HT1080 (cell line): ENCODE data around the gene PTMS. TPM values are rescaled to one million over a fixed set of nuclear protein-coding genes. Genes with fewer than 3 reads are reported as not detected.
A peak's percentile ranks its signal among the peaks of the same experiment; 100 is the strongest.

Experiments used
- DNase-seq: peaks from one replicate; pipeline ENCODE4 v3.0.0-alpha.2; 2015; ENCODE audit warnings: low read depth
- total RNA-seq: library from RNA; depleted of rRNA; stranded (reverse); fragments of >200 nt; shearing (Covaris generic); gene quantifications from 2 replicates; pipeline ENCODE4 v1.2.3, GENCODE V29; 2014

PTMS gene
- total RNA-seq, 1 experiment from 2014 or later, result 148 TPM

DNA sequence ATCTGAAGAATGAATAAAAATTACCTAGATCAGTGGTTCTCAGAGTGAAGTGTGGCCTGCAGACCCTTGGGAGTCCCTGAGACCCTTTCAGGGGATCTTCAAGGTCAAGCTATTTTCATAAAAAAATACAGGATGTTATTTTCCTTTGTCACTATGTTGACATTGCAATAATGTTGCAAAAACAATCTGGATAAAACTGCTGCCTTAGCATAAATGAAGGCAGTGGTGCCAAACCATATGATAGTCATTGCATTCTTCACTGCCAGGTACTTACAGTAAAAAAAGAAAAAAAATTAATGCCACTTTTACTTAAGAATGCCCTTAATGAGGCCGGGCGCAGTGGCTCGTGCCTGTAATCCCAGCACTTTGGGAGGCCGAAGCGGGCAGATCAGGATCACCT, 21.1 kb downstream of the PTMS start:
- DNase-seq, result no peak

DNA sequence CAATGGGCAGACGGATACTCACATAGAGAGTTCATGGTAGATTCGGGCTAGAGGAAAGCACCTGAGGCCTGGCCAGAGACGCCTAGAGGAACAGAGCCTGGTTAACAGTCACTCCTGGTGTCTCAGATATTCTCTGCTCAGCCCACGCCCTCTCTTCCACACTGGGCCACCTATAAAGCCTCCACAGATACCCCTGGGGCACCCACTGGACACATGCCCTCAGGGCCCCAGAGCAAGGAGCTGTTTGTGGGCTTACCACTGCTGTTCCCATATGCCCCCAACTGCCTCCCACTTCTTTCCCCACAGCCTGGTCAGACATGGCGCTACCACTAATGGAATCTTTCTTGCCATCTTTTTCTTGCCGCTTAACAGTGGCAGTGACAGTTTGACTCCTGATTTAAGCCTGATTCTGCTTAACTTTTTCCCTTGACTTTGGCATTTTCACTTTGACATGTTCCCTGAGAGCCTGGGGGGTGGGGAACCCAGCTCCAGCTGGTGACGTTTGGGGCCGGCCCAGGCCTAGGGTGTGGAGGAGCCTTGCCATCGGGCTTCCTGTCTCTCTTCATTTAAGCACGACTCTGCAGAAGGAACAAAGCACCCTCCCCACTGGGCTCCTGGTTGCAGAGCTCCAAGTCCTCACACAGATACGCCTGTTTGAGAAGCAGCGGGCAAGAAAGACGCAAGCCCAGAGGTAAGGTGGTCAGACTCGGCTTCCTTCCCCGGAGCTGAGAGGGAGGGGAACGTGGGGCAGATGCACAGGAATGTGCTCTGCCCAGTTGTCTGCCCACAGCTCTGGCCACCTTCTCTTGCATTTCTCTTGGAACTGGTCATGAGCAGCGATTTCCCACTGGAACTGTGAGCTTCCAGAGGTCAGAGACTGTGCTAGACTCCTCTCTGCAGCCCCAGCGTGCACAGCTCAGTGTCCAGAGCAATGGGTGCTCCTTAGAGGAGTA, 23.1 kb downstream of the PTMS start, which contains the start of gene CD4:
Gene CD4 (plus strand): TSS at position 557 of the 953 bp plus-strand sequence. CDS start 10,611 bp downstream, outside the sequence.
- no peak for DNase-seq

DNA sequence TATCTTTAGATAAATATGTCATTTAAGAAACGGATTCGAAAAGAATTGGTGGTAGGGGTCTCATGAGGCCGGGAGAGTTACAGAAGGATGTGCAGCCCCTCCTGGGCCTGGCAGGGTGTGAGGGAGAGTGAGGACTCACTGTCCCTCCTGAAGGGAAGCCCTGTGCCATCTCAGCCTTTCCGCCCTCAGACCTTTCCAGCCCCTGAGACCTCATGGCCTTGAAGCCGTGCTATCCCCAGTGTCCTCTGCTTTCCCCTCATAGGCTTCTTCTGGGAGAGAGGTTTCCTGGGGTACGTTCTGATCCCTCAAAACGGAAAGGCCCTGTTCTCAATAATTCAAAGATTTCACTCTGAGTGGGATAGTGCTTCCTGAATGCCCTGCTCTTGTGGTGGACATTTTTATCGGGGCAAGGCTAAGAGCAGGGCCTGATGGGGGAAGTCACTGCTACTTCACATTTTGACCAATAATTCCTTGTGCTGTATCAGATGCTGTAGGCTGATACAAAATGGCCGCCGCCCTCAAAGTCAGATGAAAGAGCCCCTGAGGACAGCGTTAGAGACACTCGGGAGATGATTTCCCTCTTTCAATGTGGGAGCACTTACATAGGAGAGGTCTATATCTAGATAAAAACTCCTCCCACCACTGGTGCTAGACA, 24.5 kb downstream of the PTMS start:
- no peak for DNase-seq

DNA sequence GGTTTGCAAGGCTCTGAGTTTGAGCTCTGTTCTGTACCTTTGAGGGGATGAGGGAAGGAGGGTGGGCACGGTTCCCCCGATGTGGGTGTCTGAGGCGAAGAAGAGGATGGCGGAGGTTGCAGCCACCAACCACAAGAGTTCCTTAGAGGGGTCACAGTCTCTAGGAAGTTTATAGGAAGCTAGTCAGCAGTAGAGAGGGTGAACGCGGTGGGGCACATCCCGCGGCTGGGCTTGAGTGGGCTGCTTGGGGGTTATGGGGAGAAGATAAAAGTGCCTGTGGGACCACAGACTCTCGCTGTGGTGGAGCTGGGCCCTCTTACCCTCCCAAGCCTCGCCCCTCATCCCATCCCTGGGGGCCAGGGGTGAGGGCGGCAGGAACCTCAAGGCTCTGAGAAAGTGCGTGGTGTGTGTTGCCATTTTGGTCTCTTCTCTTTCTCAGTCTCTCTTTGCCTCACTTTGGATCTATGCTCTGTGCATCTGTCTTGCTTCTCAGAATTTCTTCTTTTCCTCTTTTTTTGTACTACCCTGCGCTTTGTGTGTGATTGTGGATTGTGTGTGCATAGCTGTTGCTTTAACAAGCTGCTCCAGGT, 25.9 kb downstream of the PTMS start:
- DNase-seq, result no peak

DNA sequence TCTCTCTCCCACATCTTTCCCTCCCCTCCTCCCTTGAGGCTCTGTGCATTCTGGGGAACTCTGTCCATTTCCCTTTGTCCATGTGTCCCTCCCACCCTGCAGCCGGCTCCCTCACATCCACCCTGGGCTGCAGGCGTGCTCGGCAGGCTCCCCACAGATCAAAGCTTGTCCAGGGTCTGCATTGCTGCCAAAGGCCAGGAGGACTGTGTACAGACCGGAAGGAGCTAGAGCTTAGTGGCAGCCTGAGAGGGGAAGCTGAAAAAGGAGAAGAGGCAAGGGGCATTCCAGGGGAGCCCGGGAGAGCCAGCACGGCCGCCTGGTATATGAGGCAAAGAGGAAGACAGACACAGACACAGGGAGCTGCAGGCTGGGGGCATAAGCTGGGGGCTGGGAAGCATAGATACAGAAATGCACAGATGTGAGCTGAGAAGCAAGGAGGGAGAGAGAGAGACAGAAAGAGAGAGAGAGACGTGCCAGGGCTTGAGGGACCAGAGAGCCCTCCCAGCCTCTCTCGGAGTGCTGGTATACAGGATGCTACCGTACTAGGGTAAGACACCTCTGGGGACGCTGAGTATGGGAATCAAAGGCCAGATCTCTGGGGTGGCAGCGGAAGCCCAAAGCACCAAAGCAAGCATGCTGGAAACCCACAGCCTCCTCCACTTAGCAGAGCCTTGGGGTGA, 26.5 kb downstream of the PTMS start:
- no peak for DNase-seq

DNA sequence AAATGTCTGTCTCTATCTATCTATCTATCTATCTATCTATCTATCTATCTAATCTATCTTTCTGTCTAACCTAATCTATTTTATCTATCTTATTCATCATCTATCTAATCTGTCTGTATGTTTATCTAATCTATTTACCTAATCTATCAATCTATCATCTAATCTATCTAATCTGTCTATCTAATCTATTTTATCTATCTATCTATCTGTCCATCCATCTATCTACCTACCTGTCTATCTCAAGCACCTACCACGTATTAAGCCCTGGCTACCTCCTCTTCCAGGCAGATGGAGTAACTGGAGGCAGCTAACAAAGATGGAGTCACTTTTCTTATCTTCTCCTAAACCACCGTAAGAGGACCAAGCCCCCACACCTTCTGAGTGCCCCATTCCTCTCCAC, 28.9 kb downstream of the PTMS start:
- DNase-seq, result no peak

DNA sequence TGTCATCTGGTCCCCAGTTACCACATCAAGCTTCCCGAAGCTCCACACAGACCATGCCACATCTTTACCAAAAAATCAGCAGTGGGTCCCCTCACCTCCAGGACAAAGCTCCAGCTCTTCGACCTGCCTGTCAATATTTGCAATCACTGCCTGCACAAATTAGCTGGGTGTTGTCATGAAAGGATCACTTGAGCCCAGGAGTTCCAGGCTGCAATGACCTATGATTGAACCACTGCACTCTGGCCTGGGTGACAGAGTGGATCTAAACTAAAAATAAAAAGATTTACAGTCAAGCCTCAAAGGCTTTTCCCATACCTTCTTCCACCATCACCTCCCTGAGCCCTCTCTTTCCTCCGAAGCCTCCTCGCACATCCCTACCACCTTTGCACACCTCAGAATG, 30.4 kb downstream of the PTMS start:
- no peak for DNase-seq

DNA sequence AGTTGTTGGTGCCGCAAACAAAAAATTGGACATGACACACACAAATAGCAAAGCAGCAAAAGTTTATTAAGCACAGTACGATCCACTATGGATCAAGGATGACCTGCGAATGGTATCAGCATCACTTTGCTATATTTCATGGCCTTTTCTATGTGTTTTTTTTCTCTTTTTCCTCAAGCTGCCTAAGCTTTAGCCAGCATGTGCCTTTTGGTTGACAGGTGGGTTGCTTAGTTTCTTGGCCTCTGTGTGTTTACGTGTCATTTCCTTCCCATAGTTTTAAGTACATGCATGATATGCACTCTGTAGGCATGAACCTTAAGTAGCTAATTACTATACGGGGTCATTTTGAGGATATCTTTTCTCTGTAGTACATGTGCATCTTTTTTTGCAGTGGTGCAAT, 33.0 kb downstream of the PTMS start:
- no peak for DNase-seq

DNA sequence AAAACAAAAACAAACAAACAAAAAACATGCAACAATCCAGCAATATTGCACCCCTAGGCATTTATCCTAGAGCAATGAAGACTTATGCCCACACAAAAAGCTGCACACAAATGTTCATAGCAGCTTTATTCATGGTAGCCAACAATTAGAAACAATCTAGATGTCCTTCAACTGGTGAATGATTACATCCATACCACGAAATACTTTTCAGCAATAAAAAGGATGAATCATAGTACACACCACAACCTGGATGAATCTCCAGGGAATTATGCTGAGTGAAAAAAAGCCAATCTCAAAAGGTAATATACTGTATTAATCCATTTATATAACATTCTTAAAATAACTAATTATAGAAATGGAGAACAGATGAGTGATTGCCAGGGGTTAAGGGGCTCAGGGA, 41.0 kb downstream of the PTMS start:
- peak; percentile 27 for DNase-seq

DNA sequence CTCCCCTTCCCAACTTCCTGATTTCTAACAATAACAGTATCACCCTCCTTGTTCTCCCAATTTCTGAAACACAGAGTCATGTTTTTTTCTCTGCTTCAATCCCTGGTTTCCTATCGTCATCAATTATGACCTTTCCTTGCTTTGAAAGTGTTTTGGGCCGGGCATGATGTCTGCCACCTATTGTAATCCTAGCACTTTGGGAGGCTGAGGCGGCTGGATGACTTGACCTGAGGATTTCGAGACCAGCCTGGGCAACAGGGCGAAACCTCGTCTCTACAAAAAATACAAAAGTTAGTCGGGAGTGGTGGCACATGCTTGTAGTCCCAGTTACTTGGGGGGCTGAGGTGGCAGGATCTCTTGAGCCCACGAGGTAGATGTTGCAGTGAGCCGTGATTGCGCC, 42.9 kb downstream of the PTMS start:
- no peak for DNase-seq

DNA sequence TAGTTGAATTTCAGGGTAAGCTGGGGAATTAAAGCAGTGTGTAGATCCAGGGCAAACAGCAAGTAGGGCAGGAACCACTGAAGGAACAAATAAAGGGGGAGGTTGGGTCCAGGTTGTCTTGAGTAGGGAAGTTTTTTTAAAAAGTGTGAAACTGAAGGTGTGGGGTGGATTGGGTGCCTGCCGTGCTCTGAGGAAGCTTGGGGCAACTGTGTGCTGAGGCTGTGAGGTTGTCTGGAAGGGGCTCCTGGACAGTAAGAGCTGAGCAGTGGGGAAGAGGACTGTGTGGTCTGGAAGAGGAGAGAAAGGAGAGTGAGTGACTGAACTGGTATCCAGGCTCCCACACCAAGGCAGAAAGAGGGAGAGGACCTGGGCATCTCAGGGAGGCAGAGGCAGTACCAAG, 44.6 kb downstream of the PTMS start:
- DNase-seq, result no peak

DNA sequence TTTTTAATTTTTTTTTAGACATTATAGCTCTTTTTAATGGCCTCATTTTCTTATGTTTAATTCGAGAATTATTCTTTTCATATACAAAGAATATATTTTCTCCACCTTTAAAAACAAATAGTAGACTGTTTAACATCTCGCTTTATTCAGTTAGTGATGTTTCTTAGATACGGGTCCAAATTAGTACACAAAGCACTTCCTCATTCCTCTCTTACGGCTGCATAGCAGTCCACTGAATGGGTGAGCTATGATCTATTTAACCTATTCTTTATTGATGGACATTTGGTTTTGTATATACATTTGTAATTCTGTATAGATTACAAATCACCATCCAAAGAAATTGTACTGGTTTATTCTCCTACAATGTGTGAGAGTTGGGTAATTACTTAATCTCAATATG, 47.2 kb downstream of the PTMS start:
- no peak for DNase-seq

DNA sequence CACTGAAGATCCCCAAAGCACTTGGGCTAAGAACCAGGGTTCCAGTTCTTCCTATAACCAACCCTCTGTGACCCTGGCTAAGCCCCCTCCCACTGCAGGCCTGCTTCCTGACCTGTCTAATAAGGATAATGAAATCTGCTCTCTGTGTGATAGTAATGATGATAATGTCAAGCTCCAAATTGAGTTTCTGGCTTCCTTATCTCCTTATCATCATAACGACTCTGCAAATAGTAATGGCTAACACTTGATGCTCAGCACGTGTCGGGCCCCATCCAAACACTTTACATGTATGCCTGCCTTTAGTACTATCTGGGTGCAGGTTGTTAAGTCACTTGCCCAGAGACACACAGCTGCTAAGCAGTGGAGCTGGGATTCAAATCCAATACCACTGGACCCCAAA, 50.4 kb downstream of the PTMS start:
- no peak for DNase-seq

DNA sequence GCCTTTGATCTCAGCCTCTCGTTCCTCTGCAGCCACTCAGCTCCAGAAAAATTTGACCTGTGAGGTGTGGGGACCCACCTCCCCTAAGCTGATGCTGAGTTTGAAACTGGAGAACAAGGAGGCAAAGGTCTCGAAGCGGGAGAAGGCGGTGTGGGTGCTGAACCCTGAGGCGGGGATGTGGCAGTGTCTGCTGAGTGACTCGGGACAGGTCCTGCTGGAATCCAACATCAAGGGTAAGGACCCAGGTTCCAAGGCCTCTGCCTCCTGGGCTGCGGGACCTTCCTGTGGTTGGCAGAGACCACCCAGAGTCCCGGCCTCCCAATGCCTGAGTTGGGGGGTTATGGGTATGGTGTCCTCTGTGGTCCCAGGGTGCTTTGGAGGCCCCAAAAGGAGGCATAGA, 50.9 kb downstream of the PTMS start:
- no peak for DNase-seq

DNA sequence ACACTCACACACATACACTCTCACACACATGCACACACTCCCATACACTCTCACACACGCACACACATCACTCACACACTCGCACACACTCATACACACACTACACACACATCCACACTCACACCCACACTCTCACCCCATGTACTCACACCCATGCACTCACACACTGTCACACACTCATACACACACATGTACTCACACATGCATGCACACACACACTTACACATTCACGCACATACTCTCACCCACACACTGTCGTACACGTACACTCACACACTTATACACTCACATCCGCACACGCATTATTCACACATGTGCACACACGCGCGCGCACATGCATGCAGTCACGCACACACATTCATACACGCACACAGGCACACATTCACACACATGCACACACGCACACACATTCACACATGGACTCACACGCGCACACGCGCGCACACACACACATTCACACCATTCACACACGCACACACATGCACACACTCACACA, 51.5 kb downstream of the PTMS start:
- no peak for DNase-seq

DNA sequence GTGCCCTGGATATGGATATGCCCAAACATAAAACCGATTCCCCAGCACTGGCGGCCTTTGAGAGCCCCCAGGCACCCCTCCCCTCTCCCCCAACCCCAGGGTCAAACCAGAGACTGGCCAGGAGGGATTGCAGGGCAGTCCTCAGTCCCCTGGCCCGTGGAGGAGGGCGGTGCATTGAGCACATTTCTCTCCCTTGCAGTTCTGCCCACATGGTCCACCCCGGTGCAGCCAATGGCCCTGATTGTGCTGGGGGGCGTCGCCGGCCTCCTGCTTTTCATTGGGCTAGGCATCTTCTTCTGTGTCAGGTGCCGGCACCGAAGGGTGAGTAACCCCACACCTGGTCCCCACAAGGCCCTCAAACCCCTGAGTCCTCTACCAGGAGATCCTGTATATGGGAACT, 52.1 kb downstream of the PTMS start:
- no peak for DNase-seq

DNA sequence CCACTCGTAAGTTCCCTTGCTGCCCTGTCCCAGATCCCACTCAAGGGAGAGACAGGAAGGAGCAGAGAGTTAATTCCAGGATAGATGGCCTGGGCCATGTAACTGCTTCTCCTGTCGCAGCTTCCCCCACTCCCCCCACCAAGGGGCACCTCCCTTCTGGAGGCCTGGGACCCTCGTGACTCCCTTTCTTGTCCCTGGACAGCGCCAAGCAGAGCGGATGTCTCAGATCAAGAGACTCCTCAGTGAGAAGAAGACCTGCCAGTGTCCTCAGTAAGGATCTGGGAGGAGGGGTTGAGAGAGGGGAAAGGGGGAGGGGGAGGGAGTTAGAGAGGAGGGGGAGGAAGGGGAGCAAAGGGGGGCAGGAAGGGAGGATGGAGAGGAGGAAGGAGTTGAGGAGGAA, 52.5 kb downstream of the PTMS start:
- DNase-seq, result no peak

DNA sequence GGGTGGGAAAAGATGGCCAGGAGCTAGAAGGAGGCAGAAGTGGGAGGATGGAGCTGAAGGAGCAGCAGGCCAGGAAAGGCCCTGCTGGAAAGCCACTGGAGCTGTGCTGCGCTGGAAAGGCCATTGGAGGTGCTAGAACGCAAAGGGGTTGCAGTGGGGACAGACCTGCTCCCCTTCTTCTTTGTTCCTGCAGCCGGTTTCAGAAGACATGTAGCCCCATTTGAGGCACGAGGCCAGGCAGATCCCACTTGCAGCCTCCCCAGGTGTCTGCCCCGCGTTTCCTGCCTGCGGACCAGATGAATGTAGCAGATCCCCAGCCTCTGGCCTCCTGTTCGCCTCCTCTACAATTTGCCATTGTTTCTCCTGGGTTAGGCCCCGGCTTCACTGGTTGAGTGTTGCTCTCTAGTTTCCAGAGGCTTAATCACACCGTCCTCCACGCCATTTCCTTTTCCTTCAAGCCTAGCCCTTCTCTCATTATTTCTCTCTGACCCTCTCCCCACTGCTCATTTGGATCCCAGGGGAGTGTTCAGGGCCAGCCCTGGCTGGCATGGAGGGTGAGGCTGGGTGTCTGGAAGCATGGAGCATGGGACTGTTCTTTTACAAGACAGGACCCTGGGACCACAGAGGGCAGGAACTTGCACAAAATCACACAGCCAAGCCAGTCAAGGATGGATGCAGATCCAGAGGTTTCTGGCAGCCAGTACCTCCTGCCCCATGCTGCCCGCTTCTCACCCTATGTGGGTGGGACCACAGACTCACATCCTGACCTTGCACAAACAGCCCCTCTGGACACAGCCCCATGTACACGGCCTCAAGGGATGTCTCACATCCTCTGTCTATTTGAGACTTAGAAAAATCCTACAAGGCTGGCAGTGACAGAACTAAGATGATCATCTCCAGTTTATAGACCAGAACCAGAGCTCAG, 53.2 kb downstream of the PTMS start:
- DNase-seq, result peak; percentile 35

DNA sequence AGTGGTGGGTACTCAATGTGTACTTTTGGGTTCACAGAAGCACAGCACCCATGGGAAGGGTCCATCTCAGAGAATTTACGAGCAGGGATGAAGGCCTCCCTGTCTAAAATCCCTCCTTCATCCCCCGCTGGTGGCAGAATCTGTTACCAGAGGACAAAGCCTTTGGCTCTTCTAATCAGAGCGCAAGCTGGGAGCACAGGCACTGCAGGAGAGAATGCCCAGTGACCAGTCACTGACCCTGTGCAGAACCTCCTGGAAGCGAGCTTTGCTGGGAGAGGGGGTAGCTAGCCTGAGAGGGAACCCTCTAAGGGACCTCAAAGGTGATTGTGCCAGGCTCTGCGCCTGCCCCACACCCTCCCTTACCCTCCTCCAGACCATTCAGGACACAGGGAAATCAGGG, 54.0 kb downstream of the PTMS start:
- DNase-seq, result no peak
